ENCODE results near the gene NOTCH1.

The NOTCH1 gene

GRCh38 chr9:136476369-136477150, 69.3 kb downstream of the NOTCH1 start:
- Histone ChIP-seq H3K79me1 (ENCODE audit: low read length) (no peaks in the 10 kb centered on the region), H3K14ac (ENCODE audit: low read length) (no peak overlapping the region), H4K8ac (ENCODE audit: low read depth, low read length) (no peak overlapping the region), H3K9ac (ENCODE audit: low read length) (no peak overlapping the region), H3K4me1 (ENCODE audit: control insufficient read depth in 1 of 2, insufficient read depth in 2 of 2, low read length in 2 of 2) (peaks cover 2 to 4% of the 10 kb centered on the region in 2 experiments), H2BK5ac (ENCODE audit: low read depth, low read length, poor library complexity) (no peak overlapping the region), H4K12ac (ENCODE audit: low read depth, low read length) (no peak overlapping the region), H3K79me2 (ENCODE audit: control insufficient read depth, insufficient read depth, low read length, poor library complexity) (peaks cover 6% of the 10 kb centered on the region), H2BK120ac (ENCODE audit: insufficient read depth, low read length, poor library complexity) (no peak overlapping the region), H3K23ac (ENCODE audit: low read length) (no peak overlapping the region), H3K9me3 (ENCODE audit: insufficient read depth, low read depth, low read length) (peaks cover 5% of the 10 kb centered on the region), H3K27ac (ENCODE audit: low read depth, low read length) (no peak overlapping the region), H4K91ac (ENCODE audit: low read depth, low read length) (no peak overlapping the region), H3K4me3 (ENCODE audit: low read depth, low read length) (no peak overlapping the region), H3K36me3 (ENCODE audit: control insufficient read depth in 1 of 2, insufficient read depth in 2 of 2, low read length in 2 of 2) (peaks cover 70 to 74% of the 10 kb centered on the region in 2 experiments), H3K27me3 (ENCODE audit: insufficient read depth, low read length) (no peaks in the 10 kb centered on the region), H2AFZ (ENCODE audit: insufficient read depth, low read length, poor library complexity) (no peak overlapping the region), H3K4me2 (ENCODE audit: low read length) (no peak overlapping the region), H3K4ac (ENCODE audit: low read depth, low read length) (no peak overlapping the region), H3K18ac (ENCODE audit: low read length) (no peak overlapping the region), H2AK5ac (ENCODE audit: low read length) (no peak overlapping the region), H2BK12ac (ENCODE audit: low read length) (no peak overlapping the region)
- WGBS (ENCODE audit: extremely low coverage, insufficient coverage, insufficient read length) = no CpG with 5 or more reads among the region's 25 CpGs
- DNase-seq = no peak

GRCh38 chr9:136474974-136475865, 70.6 kb downstream of the NOTCH1 start:
- DNase-seq = no peak
- H3K4ac ChIP-seq (ENCODE audit: low read depth, low read length) = peak overlapping the region; percentile 31
- H3K4me2 ChIP-seq (ENCODE audit: low read length) = no peak overlapping the region
- WGBS (ENCODE audit: extremely low coverage, insufficient coverage, insufficient read length) = no CpG with 5 or more reads among the region's 34 CpGs
- no peaks in the 10 kb centered on the region for H3K27me3 ChIP-seq (ENCODE audit: insufficient read depth, low read length)
- H3K4me1 ChIP-seq (ENCODE audit: control insufficient read depth in 1 of 2, insufficient read depth in 2 of 2, low read length in 2 of 2) = peaks cover 0 to under 1% of the 10 kb centered on the region in 2 experiments
- peaks cover 83 to 87% of the 10 kb centered on the region in 2 experiments for H3K36me3 ChIP-seq (ENCODE audit: control insufficient read depth in 1 of 2, insufficient read depth in 2 of 2, low read length in 2 of 2)
- no peaks in the 10 kb centered on the region for H3K79me1 ChIP-seq (ENCODE audit: low read length)
- H2BK5ac ChIP-seq (ENCODE audit: low read depth, low read length, poor library complexity) = no peak overlapping the region
- no peak overlapping the region for H2AFZ ChIP-seq (ENCODE audit: insufficient read depth, low read length, poor library complexity)
- no peak overlapping the region for H3K18ac ChIP-seq (ENCODE audit: low read length)
- no peak overlapping the region for H3K9ac ChIP-seq (ENCODE audit: low read length)
- H2BK120ac ChIP-seq (ENCODE audit: insufficient read depth, low read length, poor library complexity) = no peak overlapping the region
- H3K4me3 ChIP-seq (ENCODE audit: low read depth, low read length) = no peak overlapping the region
- peaks cover 4% of the 10 kb centered on the region for H3K79me2 ChIP-seq (ENCODE audit: control insufficient read depth, insufficient read depth, low read length, poor library complexity)
- no peak overlapping the region for H4K8ac ChIP-seq (ENCODE audit: low read depth, low read length)
- no peak overlapping the region for H2AK5ac ChIP-seq (ENCODE audit: low read length)
- H2BK12ac ChIP-seq (ENCODE audit: low read length) = no peak overlapping the region
- no peak overlapping the region for H3K27ac ChIP-seq (ENCODE audit: low read depth, low read length)
- H4K91ac ChIP-seq (ENCODE audit: low read depth, low read length) = no peak overlapping the region
- H4K12ac ChIP-seq (ENCODE audit: low read depth, low read length) = no peak overlapping the region
- no peak overlapping the region for H3K23ac ChIP-seq (ENCODE audit: low read length)
- no peak overlapping the region for H3K14ac ChIP-seq (ENCODE audit: low read length)
- H3K9me3 ChIP-seq (ENCODE audit: insufficient read depth, low read depth, low read length) = peaks cover 5% of the 10 kb centered on the region

- no peak for DNase-seq
- no CpG with 5 or more reads among the region's 27 CpGs for WGBS (ENCODE audit: extremely low coverage, insufficient coverage, insufficient read length)
- Histone ChIP-seq H3K14ac (ENCODE audit: low read length) (no peak overlapping the region), H3K9ac (ENCODE audit: low read length) (no peak overlapping the region), H4K8ac (ENCODE audit: low read depth, low read length) (no peak overlapping the region), H3K4me2 (ENCODE audit: low read length) (no peak overlapping the region), H3K9me3 (ENCODE audit: insufficient read depth, low read depth, low read length) (peaks cover 5% of the 10 kb centered on the region), H2BK5ac (ENCODE audit: low read depth, low read length, poor library complexity) (no peak overlapping the region), H2AFZ (ENCODE audit: insufficient read depth, low read length, poor library complexity) (no peak overlapping the region), H3K27ac (ENCODE audit: low read depth, low read length) (no peak overlapping the region), H3K79me2 (ENCODE audit: control insufficient read depth, insufficient read depth, low read length, poor library complexity) (peaks cover 2% of the 10 kb centered on the region), H3K4me3 (ENCODE audit: low read depth, low read length) (no peak overlapping the region), H3K4me1 (ENCODE audit: control insufficient read depth in 1 of 2, insufficient read depth in 2 of 2, low read length in 2 of 2) (no peaks in the 10 kb centered on the region), H3K36me3 (ENCODE audit: control insufficient read depth in 1 of 2, insufficient read depth in 2 of 2, low read length in 2 of 2) (peaks cover 87 to 92% of the 10 kb centered on the region in 2 experiments), H2BK120ac (ENCODE audit: insufficient read depth, low read length, poor library complexity) (no peak overlapping the region), H3K4ac (ENCODE audit: low read depth, low read length) (peak overlapping the region; percentile 49), H2BK12ac (ENCODE audit: low read length) (no peak overlapping the region), H4K91ac (ENCODE audit: low read depth, low read length) (no peak overlapping the region), H2AK5ac (ENCODE audit: low read length) (no peak overlapping the region), H3K79me1 (ENCODE audit: low read length) (no peaks in the 10 kb centered on the region), H3K18ac (ENCODE audit: low read length) (no peak overlapping the region), H3K27me3 (ENCODE audit: insufficient read depth, low read length) (no peaks in the 10 kb centered on the region), H3K23ac (ENCODE audit: low read length) (no peak overlapping the region), H4K12ac (ENCODE audit: low read depth, low read length) (no peak overlapping the region)
Observed at GRCh38 chr9:136474021-136474640, 71.7 kb downstream of the NOTCH1 start.

GRCh38 chr9:136473354-136473721, 72.5 kb downstream of the NOTCH1 start:
- Histone ChIP-seq H3K23ac (ENCODE audit: low read length) (no peak overlapping the region), H3K36me3 (ENCODE audit: control insufficient read depth in 1 of 2, insufficient read depth in 2 of 2, low read length in 2 of 2) (peaks cover 89 to 95% of the 10 kb centered on the region in 2 experiments), H3K18ac (ENCODE audit: low read length) (no peak overlapping the region), H3K9me3 (ENCODE audit: insufficient read depth, low read depth, low read length) (peaks cover 5% of the 10 kb centered on the region), H3K27me3 (ENCODE audit: insufficient read depth, low read length) (no peaks in the 10 kb centered on the region), H3K79me2 (ENCODE audit: control insufficient read depth, insufficient read depth, low read length, poor library complexity) (peaks cover 2% of the 10 kb centered on the region), H3K4me1 (ENCODE audit: control insufficient read depth in 1 of 2, insufficient read depth in 2 of 2, low read length in 2 of 2) (no peaks in the 10 kb centered on the region), H4K8ac (ENCODE audit: low read depth, low read length) (no peak overlapping the region), H2BK5ac (ENCODE audit: low read depth, low read length, poor library complexity) (no peak overlapping the region), H3K9ac (ENCODE audit: low read length) (no peak overlapping the region), H4K91ac (ENCODE audit: low read depth, low read length) (no peak overlapping the region), H3K4me2 (ENCODE audit: low read length) (no peak overlapping the region), H2BK120ac (ENCODE audit: insufficient read depth, low read length, poor library complexity) (no peak overlapping the region), H3K4ac (ENCODE audit: low read depth, low read length) (no peak overlapping the region), H3K4me3 (ENCODE audit: low read depth, low read length) (no peak overlapping the region), H3K27ac (ENCODE audit: low read depth, low read length) (no peak overlapping the region), H4K12ac (ENCODE audit: low read depth, low read length) (no peak overlapping the region), H3K79me1 (ENCODE audit: low read length) (no peaks in the 10 kb centered on the region), H2AFZ (ENCODE audit: insufficient read depth, low read length, poor library complexity) (no peak overlapping the region), H3K14ac (ENCODE audit: low read length) (no peak overlapping the region), H2AK5ac (ENCODE audit: low read length) (no peak overlapping the region), H2BK12ac (ENCODE audit: low read length) (no peak overlapping the region)
- no CpG with 5 or more reads among the region's 14 CpGs for WGBS (ENCODE audit: extremely low coverage, insufficient coverage, insufficient read length)
- DNase-seq = no peak
